ENCODE data around the gene LRBA.
"Not testable (repeated sequence)": the region's sequence is repeated elsewhere in the genome, so short reads cannot be mapped to it uniquely, and the experiment has no call there.

The LRBA gene

DNA sequence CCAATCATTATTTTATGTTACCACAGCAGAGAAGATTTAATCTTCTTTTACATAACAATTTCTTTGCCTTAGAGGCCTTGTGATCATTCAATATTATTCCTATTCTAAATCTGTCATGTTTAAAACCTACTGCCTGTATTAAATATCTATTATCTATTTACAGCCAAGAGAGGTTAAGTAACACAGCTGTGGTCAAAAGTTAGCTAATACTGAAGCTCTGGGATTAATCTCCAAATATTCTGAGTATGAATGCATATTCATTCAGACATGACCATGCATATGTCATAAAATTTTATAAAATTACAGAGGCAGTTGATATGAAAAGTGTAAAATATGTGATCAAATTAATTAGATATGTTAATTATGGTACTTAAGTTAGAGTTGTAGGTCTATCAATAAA, 621.0 kb downstream of the LRBA start:
- no peak for DNase-seq

DNA sequence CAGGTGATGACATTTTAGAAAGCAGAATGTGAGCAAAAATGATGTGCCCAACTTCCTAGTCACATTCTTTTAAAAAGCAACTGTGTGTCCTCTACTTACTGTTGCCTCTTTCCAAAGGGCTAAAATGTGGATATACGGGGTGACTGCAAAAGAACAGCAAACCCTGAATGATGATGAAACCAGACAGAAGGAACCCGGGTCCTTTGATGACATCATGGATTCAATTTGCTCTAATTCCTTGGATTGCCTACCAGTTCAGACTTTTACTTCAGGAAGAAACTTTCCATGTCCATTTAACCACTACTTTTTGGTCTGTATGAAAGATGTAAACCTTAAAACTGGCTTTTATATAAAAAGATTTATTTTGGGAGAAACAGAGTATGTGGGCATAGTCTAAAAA, 624.0 kb downstream of the LRBA start:
- DNase-seq: no peak

DNA sequence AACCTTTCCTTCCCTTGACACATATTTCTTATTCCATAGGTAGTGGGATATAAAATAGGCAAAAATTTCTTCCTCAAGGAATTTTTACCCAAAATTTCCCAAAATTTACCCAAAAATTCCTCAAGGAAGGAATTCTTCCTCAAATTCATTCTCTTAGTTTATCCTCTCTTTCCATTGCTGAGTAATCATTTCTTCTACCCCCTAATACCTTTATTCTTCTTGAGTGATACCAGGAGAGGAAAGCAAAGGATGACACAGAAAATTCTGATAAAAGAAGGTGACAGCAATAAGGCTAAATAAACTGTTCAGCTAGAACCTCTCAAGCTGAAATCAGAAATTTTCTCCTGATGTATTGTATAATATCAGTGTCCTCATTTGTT, 624.6 kb downstream of the LRBA start:
- DNase-seq: no peak

DNA sequence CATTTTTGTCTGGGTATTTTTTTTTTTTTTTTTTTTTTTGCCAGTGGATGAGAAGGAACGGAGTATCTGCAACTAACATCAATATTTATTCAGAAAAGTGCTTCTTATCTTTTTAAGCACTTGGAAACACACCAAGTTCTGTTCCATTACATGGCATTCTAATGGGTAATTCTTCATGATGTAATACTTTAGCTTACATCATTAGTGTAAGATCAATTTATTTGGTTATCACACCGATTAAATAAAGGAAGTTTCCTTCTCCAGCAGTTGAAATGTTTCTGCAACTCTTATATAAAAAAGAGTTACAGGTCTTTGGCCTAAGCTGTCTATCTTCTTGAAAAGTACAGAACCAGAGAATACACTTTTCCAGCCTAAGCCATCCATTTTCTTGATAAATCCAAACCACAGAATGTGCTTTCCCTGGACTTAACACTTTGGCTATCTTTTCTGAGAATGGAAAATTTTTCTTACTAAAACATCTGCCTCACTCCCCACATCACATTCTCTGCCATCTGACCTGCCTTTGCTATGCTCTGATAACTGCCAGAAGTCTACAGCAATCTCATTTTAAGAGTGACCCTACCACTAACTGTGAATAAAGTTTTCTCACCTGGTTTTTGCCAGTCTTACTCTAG, 625.1 kb downstream of the LRBA start:
- DNase-seq: peak; percentile 22

DNA sequence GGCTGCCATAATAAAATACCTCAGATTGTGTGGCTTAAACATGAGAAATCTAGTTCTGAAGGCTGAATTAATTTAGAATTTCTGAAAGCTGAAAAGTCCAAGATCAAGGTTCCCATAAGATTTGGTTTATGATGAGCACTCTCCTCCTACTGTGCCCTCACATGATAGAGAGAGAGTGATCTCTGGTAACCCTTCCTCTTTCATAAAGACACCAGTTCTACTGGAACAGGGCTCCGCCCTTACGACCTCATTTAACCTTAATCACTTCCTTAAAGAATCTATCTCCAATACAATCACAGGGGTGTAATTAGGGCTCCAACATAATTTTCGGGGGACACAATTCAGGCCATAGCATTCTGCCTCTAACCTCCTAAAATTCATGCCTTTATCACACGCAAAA, 627.1 kb downstream of the LRBA start:
- peak; percentile 50 for DNase-seq

DNA sequence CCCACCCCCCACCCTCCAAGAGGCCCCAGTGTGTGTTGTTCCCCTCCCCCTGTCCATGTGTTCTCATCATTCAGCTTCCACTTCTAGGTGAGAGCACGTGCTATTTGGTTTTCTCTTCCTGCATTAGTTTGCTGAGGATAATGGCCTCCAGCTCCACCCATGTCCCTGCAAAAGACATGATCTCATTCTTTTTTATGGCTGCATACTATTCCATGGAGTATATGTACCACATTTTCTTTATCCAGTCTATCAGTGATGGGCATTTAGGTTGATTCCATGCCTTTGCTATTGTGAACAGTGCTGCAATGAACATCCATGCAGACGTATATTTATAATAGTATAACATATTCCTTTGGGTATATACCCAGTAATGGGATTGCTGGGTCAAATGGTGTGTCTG, 628.7 kb downstream of the LRBA start:
- DNase-seq: not testable (repeated sequence)

DNA sequence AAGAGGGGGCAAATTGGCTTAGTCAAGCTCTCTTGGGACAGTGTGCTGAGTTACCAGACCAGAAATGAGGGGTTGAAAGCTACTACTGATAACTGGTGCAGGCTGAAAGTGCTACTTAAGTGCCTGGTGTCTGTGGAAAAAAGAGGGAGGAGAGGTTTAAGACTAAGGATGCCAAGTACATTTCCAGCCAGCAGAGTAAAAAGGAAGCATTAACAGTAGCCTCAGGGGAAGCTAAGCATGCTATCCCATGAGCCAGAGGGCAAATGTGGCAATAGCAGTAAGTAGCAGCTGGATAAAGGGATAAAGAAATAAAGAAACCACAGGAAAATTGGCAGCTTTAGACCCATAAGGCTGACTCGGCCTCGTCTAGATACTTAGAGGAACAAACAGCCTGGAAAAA, 629.5 kb downstream of the LRBA start:
- peak; percentile 66 for DNase-seq

DNA sequence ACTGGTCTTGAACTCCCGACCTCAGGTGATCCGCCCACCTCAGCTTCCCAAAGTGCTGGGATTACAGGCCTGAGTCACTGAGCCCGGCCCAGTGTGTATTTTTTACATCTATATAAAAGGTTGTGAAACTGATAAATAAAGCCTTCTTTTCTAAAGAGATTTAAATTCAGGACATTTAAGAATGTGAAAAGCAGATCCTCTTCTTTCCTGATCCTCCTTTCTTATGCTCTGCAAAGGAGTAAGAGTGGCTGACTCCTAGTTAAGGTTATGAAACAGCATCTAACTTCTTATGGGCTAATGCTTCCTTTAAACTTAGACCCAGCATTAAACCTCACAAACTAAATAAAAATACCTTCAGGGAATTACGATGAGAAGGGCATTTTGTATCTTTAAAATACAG, 630.8 kb downstream of the LRBA start:
- DNase-seq: no peak

DNA sequence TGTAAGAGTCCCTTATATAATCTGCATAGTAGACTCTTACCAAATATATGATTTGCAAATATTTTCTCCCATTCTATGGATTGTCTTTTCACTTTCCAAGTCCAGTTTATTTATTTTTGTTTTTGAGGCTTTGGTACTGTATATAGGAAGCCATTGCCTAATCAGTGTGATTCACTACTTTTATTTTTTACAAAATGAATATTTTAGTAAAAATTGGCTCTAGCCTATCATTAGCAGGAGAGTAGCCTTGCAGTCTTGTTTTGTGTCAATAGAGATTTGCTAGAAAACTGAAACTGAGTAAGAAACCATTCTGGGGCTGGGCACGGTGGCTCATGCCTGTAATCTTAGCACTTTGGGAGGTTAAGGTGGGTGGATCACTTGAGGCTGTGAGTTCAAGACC, 633.1 kb downstream of the LRBA start:
- no peak for DNase-seq

DNA sequence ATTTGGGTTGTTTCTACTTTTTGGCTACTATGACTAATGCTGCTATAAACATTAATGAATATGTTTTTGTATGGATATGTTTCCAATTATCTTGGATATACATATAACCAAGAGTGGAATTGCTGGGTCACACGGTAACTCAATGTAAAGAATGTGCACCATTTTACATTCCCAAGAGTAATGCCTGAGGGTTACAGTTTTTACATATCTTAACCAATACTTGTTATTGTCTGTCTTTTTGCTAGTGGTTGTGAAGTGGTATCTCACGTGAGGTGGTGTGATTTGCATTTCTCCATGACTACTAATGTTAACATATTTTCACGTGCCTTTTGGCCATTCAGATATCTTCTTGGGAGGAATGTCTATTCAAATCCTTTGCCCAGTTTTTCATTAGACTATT, 633.5 kb downstream of the LRBA start:
- no peak for DNase-seq

DNA sequence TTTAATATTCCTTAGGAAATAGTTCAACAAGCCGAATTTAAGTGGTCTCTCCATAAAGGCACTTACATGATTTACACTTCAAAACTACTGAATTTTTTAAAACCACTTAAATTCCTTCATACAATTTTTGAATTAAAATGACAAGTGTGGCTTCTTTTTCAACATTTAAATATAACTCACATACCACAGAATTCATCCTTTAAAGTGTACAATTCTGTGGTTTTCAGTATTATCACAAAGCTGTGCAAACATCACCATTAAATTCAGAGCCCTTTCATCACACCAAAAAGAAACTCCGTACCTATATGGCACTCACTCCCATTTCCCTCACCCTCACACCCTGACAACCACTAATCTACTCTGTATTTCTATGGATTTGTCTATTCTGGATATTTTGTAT, 634.0 kb downstream of the LRBA start:
- no peak for DNase-seq

DNA sequence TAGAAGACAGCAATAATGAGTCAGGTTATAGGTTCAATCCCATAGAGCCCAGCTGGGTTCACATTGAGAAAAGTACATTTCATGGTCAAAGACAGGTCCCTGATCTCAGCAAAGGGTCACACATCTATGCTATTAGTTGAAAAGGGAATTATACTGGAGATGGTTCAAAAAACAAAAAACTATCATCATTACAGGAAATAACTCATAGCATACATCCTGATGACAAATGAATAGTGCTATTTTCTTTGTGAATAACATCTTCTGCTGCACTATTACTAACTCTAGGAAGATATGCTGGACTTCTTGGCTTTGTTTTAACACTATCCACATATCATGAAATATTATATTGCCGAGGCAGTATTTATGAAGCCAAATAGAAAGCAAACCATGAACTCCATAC, 635.6 kb downstream of the LRBA start:
- no peak for DNase-seq

DNA sequence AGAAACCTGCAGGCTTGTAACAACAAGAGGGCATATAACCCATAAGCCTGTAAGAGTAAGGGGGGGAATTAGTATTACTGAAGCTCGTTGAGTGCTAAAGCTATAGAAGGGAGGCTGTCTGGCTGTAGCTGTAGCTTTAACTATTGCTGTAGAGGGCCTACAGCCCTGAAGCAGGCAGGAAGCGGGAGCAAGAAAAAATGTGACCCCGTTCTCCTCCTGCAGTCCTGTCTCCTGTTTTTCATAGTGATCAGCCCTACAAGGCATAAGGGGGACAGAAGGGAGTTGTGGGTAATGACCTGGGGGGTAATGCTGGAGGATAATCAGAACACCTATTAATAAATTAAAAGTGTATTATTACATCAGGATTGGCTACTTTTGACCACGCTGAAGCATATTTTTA, 640.1 kb downstream of the LRBA start:
- no peak for DNase-seq

DNA sequence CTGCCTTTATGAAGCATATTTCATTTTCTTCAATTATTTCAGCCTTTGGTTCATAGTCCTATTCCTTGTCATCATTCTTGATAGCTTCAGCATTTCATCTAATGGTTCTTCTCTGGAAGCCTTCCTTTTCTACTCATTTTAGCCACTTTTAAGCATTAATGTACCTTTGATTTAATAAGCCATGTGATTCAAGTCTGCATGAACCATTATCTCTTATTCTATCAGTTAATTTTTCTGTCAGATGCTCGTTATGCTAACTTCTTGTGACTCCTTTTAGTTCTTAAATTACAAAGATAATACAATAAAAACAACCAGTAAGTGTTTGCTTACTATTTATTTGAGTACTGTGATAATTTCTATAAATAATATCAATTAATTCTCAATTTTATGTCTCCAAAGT, 643.2 kb downstream of the LRBA start:
- DNase-seq: no peak

DNA sequence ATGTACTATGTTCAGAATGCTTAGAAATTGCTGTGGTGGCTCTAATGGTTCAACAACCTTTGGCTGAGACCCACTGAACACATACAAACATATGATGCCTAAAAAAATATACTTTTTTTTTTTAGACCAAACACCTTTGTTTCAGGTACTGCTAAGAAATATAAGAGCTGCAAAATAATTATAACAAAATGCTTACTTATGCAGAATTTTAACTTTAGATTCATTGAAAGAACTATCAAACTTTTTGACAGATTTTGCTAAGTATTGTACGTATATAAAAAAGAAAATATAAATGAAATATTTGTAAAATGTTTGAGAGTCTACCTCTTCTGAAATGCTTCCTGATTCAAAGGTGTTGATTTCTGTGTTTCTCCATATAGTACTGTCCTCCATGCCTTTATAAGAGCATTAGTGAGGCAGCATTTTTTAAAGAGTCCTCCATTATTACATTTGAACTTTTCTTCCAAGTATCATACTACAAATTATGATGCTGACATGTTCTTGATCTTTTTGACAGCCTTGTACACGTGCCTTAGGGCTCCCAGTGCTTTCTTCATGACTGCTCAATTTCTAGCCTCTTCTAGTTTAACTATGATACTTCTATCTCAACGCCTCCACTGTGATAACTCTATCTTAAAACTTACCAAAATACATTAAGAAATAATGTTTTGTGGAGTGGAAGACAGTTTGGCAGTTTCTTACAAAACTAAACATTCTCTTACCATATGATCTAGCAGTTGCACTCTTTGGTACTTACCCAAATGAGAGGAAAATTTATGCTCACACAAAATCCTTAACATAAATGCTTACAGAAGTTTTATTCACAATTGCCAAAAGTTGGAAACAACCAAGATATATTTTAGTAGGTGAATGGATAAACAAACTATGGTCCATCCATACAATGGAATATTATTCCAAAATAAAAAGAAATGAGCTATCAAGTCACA, 645.4 kb downstream of the LRBA start:
- DNase-seq: no peak

DNA sequence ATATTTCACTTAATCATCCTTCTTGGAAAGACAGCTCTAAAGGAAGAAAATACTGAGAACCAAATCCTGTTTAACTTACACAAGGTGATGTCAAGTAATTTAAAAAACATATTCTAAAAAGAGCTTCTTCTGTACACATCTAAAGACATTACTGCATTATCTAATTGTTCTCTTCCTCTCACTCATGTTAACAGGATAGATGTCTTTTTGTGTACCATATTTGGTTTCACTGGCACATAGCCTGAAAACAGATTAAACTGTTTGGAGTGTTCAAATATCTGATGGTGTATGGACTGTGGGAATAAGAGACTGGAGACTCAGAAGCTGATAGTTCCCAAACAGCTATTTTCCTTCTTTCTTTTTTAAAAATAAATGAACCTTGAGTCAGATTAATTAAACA, 646.4 kb downstream of the LRBA start:
- DNase-seq: no peak

DNA sequence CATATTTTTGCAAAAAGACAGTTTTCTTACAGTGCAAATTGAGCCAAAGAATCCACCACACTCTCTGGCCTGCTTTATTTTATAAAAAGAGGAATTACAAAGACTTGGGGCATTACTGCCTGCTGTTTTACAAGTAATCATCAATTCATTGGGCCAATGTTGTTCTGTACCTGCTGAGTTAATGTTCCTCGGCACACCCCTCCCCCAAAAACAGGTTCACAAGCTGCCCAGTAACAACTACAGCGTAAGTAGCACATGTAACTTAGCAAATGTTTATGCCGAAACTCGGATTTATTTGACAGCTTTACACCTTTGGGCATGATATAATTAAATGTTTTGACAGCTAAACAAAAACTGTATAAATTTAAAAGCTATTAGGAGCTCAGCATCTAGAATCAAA, 647.8 kb downstream of the LRBA start:
- no peak for DNase-seq

DNA sequence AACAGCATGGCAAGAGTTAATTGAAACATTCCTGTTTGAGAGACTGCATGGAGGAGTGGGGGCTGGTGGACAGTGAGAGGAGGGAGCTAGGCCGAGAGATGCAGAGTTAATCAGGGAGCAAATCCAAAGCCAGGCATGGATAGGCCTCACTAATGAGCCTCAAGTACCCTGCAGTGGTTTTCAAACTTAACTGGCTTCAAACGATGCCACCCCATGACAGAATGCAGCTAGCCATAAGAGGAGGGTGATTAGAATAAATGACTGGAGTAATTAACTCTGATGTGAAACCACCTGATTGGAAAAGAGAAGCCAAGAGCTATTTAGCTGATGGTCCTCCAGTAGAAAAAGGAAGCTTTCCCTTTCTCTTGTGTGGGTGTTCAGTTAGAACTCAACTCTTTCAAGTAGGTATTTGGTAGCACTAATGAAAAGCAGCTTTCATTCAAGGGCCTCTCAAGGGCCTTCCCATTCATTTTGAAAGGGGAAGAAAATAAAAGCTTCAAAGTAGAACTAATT, 648.5 kb downstream of the LRBA start:
- no peak for DNase-seq

DNA sequence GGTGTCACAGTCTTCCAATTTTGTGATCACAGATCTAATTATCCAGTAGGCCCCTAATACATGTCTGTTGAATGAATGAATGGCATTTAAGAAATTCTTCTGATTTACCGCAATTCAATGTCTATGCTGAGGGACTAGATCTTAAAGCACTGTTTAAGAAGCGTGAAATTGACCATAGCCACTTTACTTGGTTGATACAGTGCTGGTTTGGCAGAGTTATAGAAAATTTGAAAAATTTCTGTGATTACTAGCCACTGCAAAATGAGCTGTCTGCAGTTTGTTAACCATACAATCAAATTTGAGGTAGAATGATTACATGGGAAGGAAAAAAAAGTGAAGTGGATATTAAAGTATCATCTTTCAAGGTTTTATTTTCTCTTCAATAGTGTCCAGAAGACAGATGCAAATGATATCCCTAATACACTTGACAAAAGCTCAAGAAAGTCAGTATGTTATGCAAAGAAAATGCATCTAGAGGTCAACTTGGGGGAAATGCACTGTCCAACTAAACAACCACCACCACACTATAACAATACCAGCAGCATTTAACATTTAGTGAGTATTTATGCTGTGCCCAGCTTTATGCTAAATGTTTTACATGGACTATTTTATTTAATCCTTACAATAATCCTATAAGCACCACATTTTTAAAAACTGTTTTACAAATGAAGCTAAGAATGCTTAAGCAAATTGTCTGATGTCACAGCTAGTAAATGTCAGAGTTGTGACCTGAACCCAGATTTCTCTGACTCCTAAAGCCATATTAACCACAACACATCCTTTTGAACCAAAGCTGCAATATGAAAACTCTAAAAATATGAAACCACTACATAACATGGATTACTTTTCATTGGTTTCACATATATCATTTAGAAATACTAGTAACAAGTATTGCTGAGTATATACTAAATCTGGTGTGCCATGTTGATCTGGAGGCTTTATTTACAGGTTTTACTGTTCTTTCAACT, 651.1 kb downstream of the LRBA start:
- DNase-seq: no peak

DNA sequence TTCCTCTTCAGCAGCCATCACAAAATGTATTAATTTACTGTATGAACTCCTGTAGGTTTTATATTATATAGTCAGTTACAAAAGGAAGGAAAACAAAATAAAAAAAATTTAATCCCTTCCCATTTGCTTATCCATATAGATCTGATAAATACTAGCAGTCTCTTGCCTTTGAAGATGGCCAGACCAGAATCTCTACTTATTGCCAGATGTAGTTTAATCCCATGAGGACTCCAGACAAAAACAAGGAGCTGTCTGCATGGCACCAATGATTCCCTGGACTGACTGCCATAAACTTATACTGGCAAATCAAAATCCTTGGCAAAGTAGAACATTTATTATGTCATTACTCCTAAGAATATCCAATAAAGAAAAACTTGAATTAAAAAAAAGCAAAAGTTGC, 656.4 kb downstream of the LRBA start:
- DNase-seq: no peak

DNA sequence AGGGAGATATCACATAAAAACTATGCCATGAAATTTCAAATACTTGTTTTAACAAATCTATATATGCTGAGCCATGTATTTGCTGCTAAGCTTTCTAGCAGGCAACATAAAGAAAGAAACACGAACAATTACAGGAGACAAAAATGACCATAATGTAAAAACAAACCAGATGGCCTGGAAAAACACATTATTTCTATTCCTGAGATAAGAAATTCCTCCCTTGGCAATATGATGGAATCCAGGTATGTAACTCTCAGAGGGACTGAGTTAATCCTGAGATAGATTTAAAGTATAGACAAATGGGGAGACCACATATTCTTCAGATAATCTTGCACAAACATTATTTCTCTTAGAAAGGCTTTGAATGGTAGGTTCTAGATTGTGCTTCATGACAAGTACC, 657.3 kb downstream of the LRBA start:
- no peak for DNase-seq

DNA sequence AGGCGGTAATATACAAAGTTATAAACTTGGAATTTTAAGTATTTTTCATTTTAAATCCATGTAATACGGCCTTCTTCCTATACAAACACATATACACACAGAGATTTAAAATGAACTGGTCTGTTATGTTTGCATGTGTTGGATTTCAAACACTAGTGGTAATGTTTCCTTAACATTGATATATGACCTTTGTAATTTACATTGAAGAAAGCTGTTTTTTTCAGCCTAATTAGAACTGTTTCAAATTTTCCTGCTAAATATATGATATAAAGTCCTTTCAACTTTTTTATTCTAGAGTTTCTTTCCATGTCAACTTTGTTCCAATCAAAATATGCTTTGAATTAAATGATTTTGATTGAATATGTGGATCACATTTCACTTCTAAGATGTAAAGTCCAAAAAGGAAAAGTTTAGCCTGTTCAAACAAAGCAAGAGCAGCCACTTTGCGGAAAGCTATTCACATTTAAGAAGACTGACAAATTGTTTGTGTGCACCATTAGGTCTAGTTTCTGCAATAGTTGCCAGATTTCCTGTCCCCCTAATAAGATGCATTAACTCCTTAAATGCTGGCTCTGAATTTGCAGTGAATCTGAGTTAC, 659.1 kb downstream of the LRBA start:
- no peak for DNase-seq

DNA sequence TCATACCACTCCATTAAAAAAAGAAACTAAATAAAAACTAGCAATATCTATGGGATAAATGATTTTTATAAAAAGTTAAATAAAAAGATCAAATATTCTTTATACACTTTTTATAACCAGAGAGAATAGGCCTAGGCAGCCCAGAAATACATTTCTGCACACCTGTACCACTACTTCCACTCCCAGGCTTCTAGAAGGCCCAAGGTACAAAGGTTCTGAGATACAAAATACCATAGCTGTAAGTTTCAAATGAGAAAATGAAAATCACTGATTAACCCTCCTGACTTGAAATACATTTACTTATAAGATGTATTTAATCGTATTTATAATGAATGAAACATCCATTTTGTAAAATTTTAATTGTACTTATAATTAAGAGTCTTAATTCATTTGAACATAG, 659.7 kb downstream of the LRBA start:
- DNase-seq: no peak

All from hematopoietic multipotent progenitor cell treated with erythropoietin and hydrocortisone succinate and interleukin-3 and kit ligand, for 4 days (in vitro differentiated cells).